Nephron (organoid): Measurements from ENCODE around the gene ZNF292.

ENCODE experiments used
- H3K27ac Mint-ChIP-seq, 3 experiments: 2 replicates each; pipeline ENCODE4 v1.8.0; 2020; ENCODE audit warnings: mixed read lengths in 3 of 3, mild to moderate bottlenecking in 2 of 3, moderate library complexity in 1 of 3
- H3K27me3 Mint-ChIP-seq: 2 replicates; pipeline ENCODE4 v1.8.0; 2021; ENCODE audit warnings: low read depth, mild to moderate bottlenecking, moderate library complexity, mixed read lengths
- H3K36me3 Mint-ChIP-seq: 2 replicates; pipeline ENCODE4 v1.8.0; 2020; ENCODE audit warnings: low read depth, mixed read lengths
- H3K4me1 Mint-ChIP-seq: 2 replicates; pipeline ENCODE4 v1.8.0; 2020; ENCODE audit warnings: mixed read lengths
- H3K4me3 Mint-ChIP-seq, 3 experiments: 2 replicates each; pipeline ENCODE4 v1.8.0; 2020; ENCODE audit warnings: mild to moderate bottlenecking in 3 of 3, mixed read lengths in 3 of 3, moderate library complexity in 2 of 3
- H3K9me3 Mint-ChIP-seq: 2 replicates; pipeline ENCODE4 v1.8.0; 2020; ENCODE audit warnings: mixed read lengths
- TF ChIP-seq, protein P1 (sequence below), 3 experiments: fragments of 200-600 bp; sonication (generic); IDR thresholded peaks; one replicate each; pipeline ENCODE4 v1.5.0; 2021; ENCODE audit warnings: antibody characterized with exemption in 3 of 3; ENCODE audit not compliant: unreplicated experiment in 3 of 3

The ZNF292 gene

DNA sequence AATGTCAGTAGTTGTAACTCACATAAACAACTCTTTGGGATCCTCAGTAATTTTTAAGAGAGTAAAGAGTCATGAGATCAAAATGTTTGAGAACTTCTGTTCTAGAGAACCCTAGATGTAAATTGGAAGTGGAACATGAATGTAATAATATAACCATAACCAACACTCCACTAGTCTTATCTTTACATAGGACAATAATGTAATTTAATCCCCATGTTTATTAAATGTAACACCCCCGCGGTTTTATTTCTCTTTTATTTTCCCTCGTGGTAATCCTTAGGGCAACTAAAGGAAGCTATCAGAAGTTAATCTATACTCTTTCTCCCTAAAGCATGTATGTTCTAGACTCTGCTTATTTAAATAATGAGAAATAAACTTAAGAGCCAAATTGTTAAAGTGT lies 54.4 kb downstream of the ZNF292 start:
- no peaks in the 10 kb centered on the region for H3K27me3 Mint-ChIP-seq
- H3K4me3 Mint-ChIP-seq: no peak overlapping the region
- H3K36me3 Mint-ChIP-seq: peaks cover 33% of the 10 kb centered on the region
- TF ChIP-seq, protein P1, sequence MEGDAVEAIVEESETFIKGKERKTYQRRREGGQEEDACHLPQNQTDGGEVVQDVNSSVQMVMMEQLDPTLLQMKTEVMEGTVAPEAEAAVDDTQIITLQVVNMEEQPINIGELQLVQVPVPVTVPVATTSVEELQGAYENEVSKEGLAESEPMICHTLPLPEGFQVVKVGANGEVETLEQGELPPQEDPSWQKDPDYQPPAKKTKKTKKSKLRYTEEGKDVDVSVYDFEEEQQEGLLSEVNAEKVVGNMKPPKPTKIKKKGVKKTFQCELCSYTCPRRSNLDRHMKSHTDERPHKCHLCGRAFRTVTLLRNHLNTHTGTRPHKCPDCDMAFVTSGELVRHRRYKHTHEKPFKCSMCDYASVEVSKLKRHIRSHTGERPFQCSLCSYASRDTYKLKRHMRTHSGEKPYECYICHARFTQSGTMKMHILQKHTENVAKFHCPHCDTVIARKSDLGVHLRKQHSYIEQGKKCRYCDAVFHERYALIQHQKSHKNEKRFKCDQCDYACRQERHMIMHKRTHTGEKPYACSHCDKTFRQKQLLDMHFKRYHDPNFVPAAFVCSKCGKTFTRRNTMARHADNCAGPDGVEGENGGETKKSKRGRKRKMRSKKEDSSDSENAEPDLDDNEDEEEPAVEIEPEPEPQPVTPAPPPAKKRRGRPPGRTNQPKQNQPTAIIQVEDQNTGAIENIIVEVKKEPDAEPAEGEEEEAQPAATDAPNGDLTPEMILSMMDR (IDR thresholded peaks at IDR 0.05; ENCODE audit: unreplicated experiment in 3 of 3): no peak
- no peak overlapping the region for H3K27ac Mint-ChIP-seq
- no peaks in the 10 kb centered on the region for H3K9me3 Mint-ChIP-seq
- peaks cover 12% of the 10 kb centered on the region for H3K4me1 Mint-ChIP-seq

DNA sequence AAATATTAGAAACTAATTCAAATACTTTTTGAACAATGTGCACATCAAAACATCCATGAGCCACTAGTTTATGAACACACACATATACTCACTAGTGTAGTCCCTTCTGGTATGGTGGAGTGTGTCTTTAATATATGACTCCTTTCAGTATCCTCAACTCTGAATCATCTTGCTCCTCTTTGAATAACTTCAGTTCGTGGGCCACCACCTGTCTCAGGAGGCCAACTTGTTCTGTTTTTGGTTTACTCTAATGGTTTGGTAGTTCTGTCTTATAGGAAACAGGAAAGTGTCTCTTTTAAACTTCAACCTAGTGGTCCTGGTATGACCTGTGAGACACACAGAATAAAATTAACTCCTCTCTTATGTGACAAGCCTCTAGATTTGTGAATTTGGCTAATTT lies 55.6 kb downstream of the ZNF292 start:
- Mint-ChIP-seq H3K4me3 (no peak overlapping the region), H3K27me3 (no peaks in the 10 kb centered on the region), H3K36me3 (peaks cover 28% of the 10 kb centered on the region), H3K27ac (no peak overlapping the region), H3K4me1 (peaks cover 12% of the 10 kb centered on the region), H3K9me3 (no peaks in the 10 kb centered on the region)
- TF ChIP-seq, protein P1 (IDR thresholded peaks at IDR 0.05; ENCODE audit: unreplicated experiment in 3 of 3): no peak

DNA sequence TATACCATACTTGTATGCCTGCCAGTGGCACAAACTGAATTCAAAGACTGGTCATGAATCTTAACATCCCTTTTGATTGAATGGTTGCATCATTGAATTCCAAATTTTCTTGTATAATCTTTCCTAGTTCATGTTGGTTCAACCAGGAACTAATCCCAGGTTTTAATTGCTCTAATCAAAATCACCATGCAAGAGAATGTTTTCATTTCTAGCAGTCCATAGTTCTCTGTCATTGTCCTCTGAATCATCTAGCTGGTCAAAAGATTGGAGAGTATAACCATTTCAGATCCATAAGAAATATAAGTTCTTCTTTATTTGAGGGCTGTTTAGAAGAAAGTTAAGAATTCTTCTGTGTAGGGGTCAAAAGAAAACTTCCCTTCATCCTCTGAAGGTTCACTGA lies 57.2 kb downstream of the ZNF292 start:
- no peaks in the 10 kb centered on the region for H3K9me3 Mint-ChIP-seq
- H3K27ac Mint-ChIP-seq: peak overlapping the region in 1 of 3 experiments; percentile 21
- H3K36me3 Mint-ChIP-seq: peaks cover 26% of the 10 kb centered on the region
- TF ChIP-seq, protein P1 (IDR thresholded peaks at IDR 0.05; ENCODE audit: unreplicated experiment in 3 of 3): no peak
- H3K4me1 Mint-ChIP-seq: peaks cover 10% of the 10 kb centered on the region
- no peak overlapping the region for H3K4me3 Mint-ChIP-seq
- H3K27me3 Mint-ChIP-seq: no peaks in the 10 kb centered on the region

DNA sequence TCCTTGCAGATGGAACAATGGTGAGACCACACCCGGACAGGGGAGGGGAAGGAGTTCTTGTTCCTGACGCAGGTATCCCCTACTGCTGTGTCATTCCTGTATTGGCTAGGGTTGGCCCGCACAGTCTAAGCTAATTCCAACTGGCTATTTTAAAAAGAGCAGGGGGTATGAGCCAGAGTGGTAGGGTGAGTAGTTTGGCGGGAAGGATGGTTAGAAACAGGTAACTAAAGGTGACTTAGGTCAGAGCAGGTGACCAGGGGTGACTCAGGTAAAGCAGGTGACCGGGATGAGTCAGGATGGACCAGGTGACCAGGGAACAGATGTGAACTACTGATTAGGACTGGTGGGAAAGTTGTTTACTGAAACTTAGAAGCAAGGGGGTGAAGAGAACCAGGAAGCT lies 58.0 kb downstream of the ZNF292 start:
- Mint-ChIP-seq H3K4me3 (no peak overlapping the region), H3K27ac (peak overlapping the region in 1 of 3 experiments; percentile 8), H3K27me3 (no peaks in the 10 kb centered on the region), H3K4me1 (peaks cover 5% of the 10 kb centered on the region), H3K36me3 (peaks cover 32% of the 10 kb centered on the region), H3K9me3 (no peaks in the 10 kb centered on the region)
- TF ChIP-seq, protein P1 (IDR thresholded peaks at IDR 0.05; ENCODE audit: unreplicated experiment in 3 of 3): no peak

DNA sequence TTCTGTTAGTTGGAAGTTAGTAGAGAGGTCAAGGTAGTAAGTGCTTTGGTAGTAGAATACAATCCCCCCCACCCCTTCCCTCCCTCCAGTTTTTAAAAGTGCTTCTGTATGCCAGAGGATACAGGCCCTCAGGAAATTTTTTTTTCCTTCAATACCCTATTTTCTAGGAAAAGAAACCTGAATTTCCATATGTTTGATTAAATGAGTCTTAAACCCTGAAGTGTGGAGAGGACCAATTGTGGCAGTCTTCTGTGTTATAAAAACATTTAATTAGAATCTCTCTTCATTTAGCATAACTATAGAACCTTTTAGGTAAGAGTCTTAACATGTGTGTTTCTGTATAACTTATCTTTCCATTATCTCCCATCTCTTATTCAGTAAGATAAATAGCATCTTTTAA lies 59.5 kb downstream of the ZNF292 start:
- Mint-ChIP-seq H3K9me3 (no peaks in the 10 kb centered on the region), H3K27ac (peak overlapping the region in 1 of 3 experiments; percentile 50), H3K4me3 (no peak overlapping the region), H3K4me1 (peaks cover 5% of the 10 kb centered on the region), H3K36me3 (peaks cover 42% of the 10 kb centered on the region), H3K27me3 (no peaks in the 10 kb centered on the region)
- TF ChIP-seq, protein P1 (IDR thresholded peaks at IDR 0.05; ENCODE audit: unreplicated experiment in 3 of 3): no peak

DNA sequence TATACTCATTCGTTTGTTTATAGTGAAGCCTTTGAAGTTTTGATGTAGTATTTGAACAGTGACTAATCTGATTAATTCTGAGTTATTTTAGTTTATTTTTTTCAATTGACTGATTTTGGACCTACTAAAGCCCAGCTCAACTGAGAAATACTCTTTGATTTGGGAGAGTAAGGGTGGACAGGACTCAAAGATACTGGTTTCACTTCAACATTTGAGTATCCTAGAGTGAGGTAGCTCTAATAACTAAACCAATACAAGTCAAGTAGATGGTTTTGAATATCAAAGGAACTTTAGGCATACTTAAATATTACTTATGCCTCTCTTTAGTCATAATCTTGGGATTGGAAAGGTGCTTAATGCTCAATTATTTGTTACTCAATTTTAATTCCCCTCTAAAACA lies 65.6 kb downstream of the ZNF292 start:
- Mint-ChIP-seq H3K4me3 (no peak overlapping the region), H3K4me1 (no peaks in the 10 kb centered on the region), H3K36me3 (peaks cover 82% of the 10 kb centered on the region), H3K27ac (no peak overlapping the region), H3K27me3 (no peaks in the 10 kb centered on the region), H3K9me3 (no peaks in the 10 kb centered on the region)
- TF ChIP-seq, protein P1 (IDR thresholded peaks at IDR 0.05; ENCODE audit: unreplicated experiment in 3 of 3): no peak
